ENCODE results near the gene HRC. TPM values are rescaled to one million over a fixed set of nuclear protein-coding genes. Genes with fewer than 3 reads are reported as not detected.

The HRC gene
- total and polyA plus RNA-seq, 2 of the 8 experiments (the other 6 are each of a cell fraction or from before 2014, with no cell fraction given): 2.3 to 2.6 TPM

DNA sequence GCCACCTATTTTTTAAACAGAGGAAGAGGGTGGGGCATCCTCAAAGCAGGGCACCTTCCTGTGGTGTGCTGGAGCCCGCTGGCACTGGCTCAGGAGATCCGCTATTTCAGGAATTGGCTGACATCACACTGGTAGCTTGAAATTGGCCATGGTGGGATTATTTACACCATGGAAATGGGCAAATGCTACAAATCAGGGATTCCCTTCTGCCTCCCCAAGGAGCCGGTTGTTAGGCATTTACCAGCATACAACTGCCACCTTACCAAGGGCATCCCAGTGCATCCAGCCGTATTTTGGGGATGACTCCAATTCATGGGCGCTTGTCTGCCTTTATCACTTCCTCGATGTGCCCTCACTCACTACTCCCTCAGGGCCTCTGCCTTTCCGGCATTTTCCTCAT is 14.2 kb downstream of the HRC start:
- Histone ChIP-seq H2AFZ (ENCODE audit: low read length) (no peak overlapping the region), H4K91ac (replicated peaks; ENCODE audit: insufficient read length, low read length) (no peak overlapping the region), H3K27me3 (replicated peaks in 1 of 4; ENCODE audit: control insufficient read depth in 3 of 4, extremely low read depth in 1 of 4, insufficient read depth in 3 of 4, low read length in 3 of 4) (no peaks in the 10 kb centered on the region), H2BK5ac (ENCODE audit: low read depth, low read length) (no peak overlapping the region), H3K9me3 (ENCODE audit: insufficient read depth in 2 of 2, low read depth in 1 of 2, low read length in 1 of 2) (no peaks in the 10 kb centered on the region), H4K8ac (ENCODE audit: extremely low read depth, insufficient read depth, low read length) (no peak overlapping the region), H3K56ac (replicated peaks; ENCODE audit: insufficient read length, low read depth, low read length) (no peak overlapping the region), H4K5ac (ENCODE audit: insufficient read length, low read depth, low read length) (no peak overlapping the region), H3K36me3 (ENCODE audit: control insufficient read depth in 2 of 4, insufficient read depth in 4 of 4, low read length in 3 of 4) (peaks cover 0 to 5% (median 0%) of the 10 kb centered on the region in 4 experiments; a peak in 2 of 8 replicates), H3K9ac (replicated peaks in 1 of 4; ENCODE audit: extremely low read depth in 1 of 4, low read depth in 3 of 4, low read length in 3 of 4) (no peak overlapping the region), H3K14ac (ENCODE audit: insufficient read length) (no peak overlapping the region), H2BK120ac (replicated peaks; ENCODE audit: low read depth, low read length) (no peak overlapping the region), H3K79me2 (ENCODE audit: control insufficient read depth in 1 of 2, insufficient read depth in 2 of 2, low read length in 2 of 2) (no peaks in the 10 kb centered on the region), H3K4me1 (replicated peaks in 1 of 4; ENCODE audit: control insufficient read depth in 3 of 4, insufficient read depth in 4 of 4, low read length in 3 of 4) (peaks cover 0 to 9% (median under 1%) of the 10 kb centered on the region in 4 experiments; a peak in 5 of 7 replicates), H3K4me2 (ENCODE audit: insufficient read depth in 1 of 2, low read depth in 2 of 2, low read length in 2 of 2) (no peak overlapping the region), H3K4ac (replicated peaks; ENCODE audit: insufficient read length, low read depth, low read length) (no peak overlapping the region), H2BK20ac (ENCODE audit: low read length) (no peak overlapping the region), H4K20me1 (replicated peaks in 1 of 2; ENCODE audit: control insufficient read depth in 1 of 2, insufficient read depth in 2 of 2, low read length in 2 of 2) (peaks cover 0 to 4% of the 10 kb centered on the region in 2 experiments), H2AK5ac (ENCODE audit: low read depth, low read length) (no peak overlapping the region), H3K79me1 (ENCODE audit: low read depth, low read length) (no peaks in the 10 kb centered on the region), H3K4me3 (ENCODE audit: extremely low read depth in 1 of 4, insufficient read depth in 2 of 4, low read depth in 3 of 4, low read length in 4 of 4) (no peak overlapping the region), H2BK12ac (ENCODE audit: low read depth, low read length) (no peak overlapping the region), H3K18ac (ENCODE audit: extremely low read depth, low read length) (no peak overlapping the region), H2BK15ac (ENCODE audit: low read length) (no peak overlapping the region), H3K23me2 (ENCODE audit: low read depth, low read length) (peaks cover 6% of the 10 kb centered on the region; the same call in 1 of the 2 replicates), H3K27ac (ENCODE audit: low read depth, low read length) (no peak overlapping the region), H3K23ac (ENCODE audit: insufficient read length) (no peak overlapping the region)
- DNase-seq (ENCODE audit: low read depth in 1 of 2, low spot score in 2 of 2) (no peak), FAIRE-seq (no peak)
- POLR2A ChIA-PET (ENCODE audit: partially characterized antibody): interaction anchor here (0.9 to 1.0 kb wide), 3 partner anchors 10 to 49 kb away, joined by 3 to 4 read pairs (median 3); no protein-coding TSS in a partner anchor
- WGBS, 2 experiments (ENCODE audit: extremely low coverage in 1 of 2, insufficient coverage in 1 of 2, insufficient read length in 1 of 2, insufficient replicate concordance in 2 of 2, low coverage in 1 of 2, low lambda C conversion rate in 2 of 2, missing lambda C conversion rate in 1 of 2): 81% methylated on average over 7 of the region's 7 CpGs; no CpG with 5 or more reads in 1 of the 2 experiments
- no peak for TF ChIP-seq POLR2A (IDR thresholded peaks at IDR 0.05; ENCODE audit: control extremely low read depth in 1 of 2, low read depth in 2 of 2, low read length in 2 of 2)
- CTCF ChIA-PET (ENCODE audit: partially characterized antibody): interaction anchor here (1.2 to 6.4 kb wide), 6 partner anchors 9 to 69 kb away, joined by 3 to 99 read pairs (median 4); no protein-coding TSS in a partner anchor

Data from H1 (cell line).